A673 (cell line): ENCODE measurements around the gene WFDC10B. TPM values are rescaled to one million over a fixed set of nuclear protein-coding genes. Genes with fewer than 3 reads are reported as not detected.

ENCODE experiments used
- Bru-seq: library from RNA; stranded (reverse); fragments of 400-500 nt; gene quantifications from one replicate; lab custom pipeline; 2021; lab: Mats Ljungman, UMichigan
- BruChase-seq, 2 experiments: library from RNA; stranded (reverse); fragments of 400-500 nt; gene quantifications; one replicate each; lab custom pipeline; 2021; lab: Mats Ljungman, UMichigan
- BruUV-seq: library from RNA; stranded (reverse); fragments of 400-500 nt; replicated peaks from 2 replicates; lab custom pipeline; 2021; lab: Mats Ljungman, UMichigan
- CTCF ChIA-PET: fragments of 300-600 bp; sonication (Branson Sonifier 250); formaldehyde crosslinking; loops from one replicate; lab custom pipeline; 2022; ENCODE audit warnings: antibody characterized with exemption; lab: Charles Lee
- POLR2A ChIA-PET: fragments of 300-600 bp; sonication (Branson Sonifier 250); formaldehyde crosslinking; loops from one replicate; lab custom pipeline; 2022; ENCODE audit warnings: antibody characterized with exemption; ENCODE audit not compliant: low non-redundant PET; lab: Charles Lee
- DNase-seq: peaks from one replicate; pipeline ENCODE4 v3.0.0-alpha.2; 2015; ENCODE audit warnings: low spot score
- H3K27ac ChIP-seq: fragments of 200-600 bp; sonication (generic); 2 replicates; pipeline ENCODE4 v1.5.1; 2016; ENCODE audit warnings: mixed run types, low read depth, mild to moderate bottlenecking, mixed read lengths, antibody characterized with exemption, low read length; ENCODE audit not compliant: poor library complexity, severe bottlenecking
- H3K27me3 ChIP-seq: fragments of 200-600 bp; sonication (generic); replicated peaks from 2 replicates; pipeline ENCODE4 v1.6.1; 2017; ENCODE audit warnings: mixed run types, low read depth, mild to moderate bottlenecking, mixed read lengths, antibody characterized with exemption, low read length; ENCODE audit not compliant: insufficient read depth, poor library complexity
- H3K36me3 ChIP-seq: fragments of 200-600 bp; sonication (generic); 2 replicates; pipeline ENCODE4 v1.6.1; 2016; ENCODE audit warnings: mixed run types, mild to moderate bottlenecking, mixed read lengths, antibody characterized with exemption, low read length; ENCODE audit not compliant: insufficient read depth, poor library complexity, severe bottlenecking
- H3K4me1 ChIP-seq: fragments of 200-600 bp; sonication (generic); 2 replicates; pipeline ENCODE4 v1.6.1; 2017; ENCODE audit warnings: mixed run types, mild to moderate bottlenecking, mixed read lengths, antibody characterized with exemption, low read length; ENCODE audit not compliant: insufficient read depth, poor library complexity, severe bottlenecking
- H3K4me3 ChIP-seq: fragments of 200-600 bp; sonication (generic); 2 replicates; pipeline ENCODE4 v1.5.1; 2016; ENCODE audit warnings: low read depth, mixed run types, mild to moderate bottlenecking, mixed read lengths, low read length; ENCODE audit not compliant: poor library complexity, severe bottlenecking
- H3K9me3 ChIP-seq: fragments of 200-600 bp; sonication (generic); 2 replicates; pipeline ENCODE4 v1.6.1; 2016; ENCODE audit warnings: mixed run types, low read depth, mild to moderate bottlenecking, mixed read lengths, antibody characterized with exemption, low read length; ENCODE audit not compliant: poor library complexity, severe bottlenecking
- EZH2 ChIP-seq: fragments of 200-600 bp; sonication (generic); IDR thresholded peaks from 2 replicates; pipeline ENCODE4 v1.6.1; 2017; ENCODE audit warnings: borderline replicate concordance, low read depth, mild to moderate bottlenecking, mixed read lengths, antibody characterized with exemption, low read length; ENCODE audit not compliant: poor library complexity, severe bottlenecking
- intact Hi-C: fragments of 100-400 bp; cut with micrococcal nuclease; formaldehyde crosslinking; loops from one replicate; pipeline ENCODE4 v1.10.0; 2022; ENCODE audit not compliant: unreplicated experiment
- long read RNA-seq: library from polyadenylated mRNA; stranded (forward); transcript quantifications from one replicate; pipeline ENCODE4 v2.0.0, GENCODE V29; 2022
- total RNA-seq: library from RNA; stranded (reverse); gene quantifications from 2 replicates; pipeline ENCODE4 v1.2.3, GENCODE V29; 2021
- TF ChIP-seq, protein P1 (sequence below): fragments of 300-800, 200-600 bp; sonication (generic); conservative IDR thresholded peaks from 2 replicates; pipeline ENCODE4 v1.5.1; 2017; ENCODE audit warnings: low read depth, mild to moderate bottlenecking, antibody characterized with exemption, low read length, moderate library complexity, mixed read lengths

WFDC10B gene
- total RNA-seq, result not detected in 2 replicates
- percentile 4 among the genes with signal in this experiment for Bru-seq, nascent RNA
- percentile 10 among the genes with signal in this experiment for BruChase-seq, experiment 1, labeled RNA remaining after a 2-hour chase
- BruChase-seq, experiment 2, labeled RNA remaining after a 6-hour chase, result percentile 11 among the genes with signal in this experiment
- long read RNA-seq, result 0 reads

DNA sequence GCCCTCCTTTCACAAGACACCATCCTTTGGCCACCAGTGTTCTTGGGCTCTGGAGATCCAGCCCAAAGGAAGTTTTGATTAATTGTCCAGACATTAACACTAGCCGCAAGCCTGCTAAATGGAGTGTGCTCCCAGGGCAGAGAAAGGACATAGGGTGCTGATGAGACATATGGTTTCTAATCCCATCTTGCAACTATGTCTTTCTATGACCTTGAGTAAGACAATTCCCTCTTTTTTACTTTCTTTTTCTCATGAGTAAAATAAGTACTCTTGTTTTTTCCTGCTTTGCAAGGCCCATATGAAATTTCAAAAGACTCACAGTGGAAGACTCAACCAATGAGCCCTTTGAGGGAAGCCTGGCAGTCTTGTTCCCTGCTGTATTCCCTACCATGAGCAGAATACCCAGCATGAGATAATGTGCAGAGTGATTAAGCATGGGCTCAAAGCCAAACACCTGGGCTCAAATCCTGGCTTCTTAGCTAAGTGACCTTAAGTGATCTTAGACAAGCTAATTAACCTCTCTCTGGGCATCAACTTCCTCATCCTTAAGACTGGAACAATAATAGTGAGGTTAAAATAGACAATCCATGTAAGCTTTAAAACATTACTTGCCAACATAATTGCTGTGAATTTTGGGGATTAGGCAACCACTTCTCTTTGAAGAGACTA lies at the start of gene WFDC10B:
TSS of gene WFDC10B (minus strand) at position 51 of the 669 bp plus-strand sequence. CDS start 19,027 bp downstream, outside the sequence.
- Histone ChIP-seq H3K9me3 (no peaks in the 10 kb centered on the region), H3K4me3 (no peak within 1 kb of the TSS), H3K27me3 (peaks cover 23% of the 10 kb centered on the region), H3K36me3 (no peaks in the 10 kb centered on the region), H3K4me1 (no peaks in the 10 kb centered on the region), H3K27ac (no peak within 1 kb of the TSS)
- no TSS peak for BruUV-seq
- intact Hi-C loops, result no loop called here
- POLR2A ChIA-PET, result no interaction called here
- no peak for DNase-seq
- no peak for TF ChIP-seq EZH2
- TF ChIP-seq, protein P1, sequence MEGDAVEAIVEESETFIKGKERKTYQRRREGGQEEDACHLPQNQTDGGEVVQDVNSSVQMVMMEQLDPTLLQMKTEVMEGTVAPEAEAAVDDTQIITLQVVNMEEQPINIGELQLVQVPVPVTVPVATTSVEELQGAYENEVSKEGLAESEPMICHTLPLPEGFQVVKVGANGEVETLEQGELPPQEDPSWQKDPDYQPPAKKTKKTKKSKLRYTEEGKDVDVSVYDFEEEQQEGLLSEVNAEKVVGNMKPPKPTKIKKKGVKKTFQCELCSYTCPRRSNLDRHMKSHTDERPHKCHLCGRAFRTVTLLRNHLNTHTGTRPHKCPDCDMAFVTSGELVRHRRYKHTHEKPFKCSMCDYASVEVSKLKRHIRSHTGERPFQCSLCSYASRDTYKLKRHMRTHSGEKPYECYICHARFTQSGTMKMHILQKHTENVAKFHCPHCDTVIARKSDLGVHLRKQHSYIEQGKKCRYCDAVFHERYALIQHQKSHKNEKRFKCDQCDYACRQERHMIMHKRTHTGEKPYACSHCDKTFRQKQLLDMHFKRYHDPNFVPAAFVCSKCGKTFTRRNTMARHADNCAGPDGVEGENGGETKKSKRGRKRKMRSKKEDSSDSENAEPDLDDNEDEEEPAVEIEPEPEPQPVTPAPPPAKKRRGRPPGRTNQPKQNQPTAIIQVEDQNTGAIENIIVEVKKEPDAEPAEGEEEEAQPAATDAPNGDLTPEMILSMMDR, result no peak
- CTCF ChIA-PET, result no interaction called here

DNA sequence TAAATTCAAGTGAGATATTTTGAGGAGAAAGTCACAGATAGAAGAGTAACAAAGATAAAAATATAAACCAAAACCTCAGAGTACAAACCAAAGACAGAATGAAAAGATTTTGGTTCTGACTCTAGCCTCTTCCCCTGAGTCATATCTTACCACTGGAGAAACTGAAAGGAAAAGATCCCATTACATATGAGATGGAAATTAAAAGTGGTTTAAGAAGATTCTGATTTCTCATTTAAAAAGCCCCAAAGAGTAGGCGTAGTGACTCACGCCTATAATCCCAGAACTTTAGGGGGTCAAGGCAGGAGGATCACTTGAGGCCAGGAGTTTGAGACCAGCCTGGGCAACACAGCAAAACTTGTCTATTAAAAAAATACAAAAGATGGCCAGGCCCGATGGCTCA lies 47.9 kb upstream of the WFDC10B start:
- H3K27me3 ChIP-seq, result peaks cover 14% of the 10 kb centered on the region
- CTCF ChIA-PET, result no interaction called here
- TF ChIP-seq, protein P1, result no peak
- DNase-seq, result no peak
- no peaks in the 10 kb centered on the region for H3K9me3 ChIP-seq
- no peak overlapping the region for H3K27ac ChIP-seq
- BruUV-seq, result no TSS peak
- no peaks in the 10 kb centered on the region for H3K4me1 ChIP-seq
- no peaks in the 10 kb centered on the region for H3K36me3 ChIP-seq
- no peak overlapping the region for H3K4me3 ChIP-seq
- intact Hi-C loops, result no loop called here
- POLR2A ChIA-PET, result no interaction called here

DNA sequence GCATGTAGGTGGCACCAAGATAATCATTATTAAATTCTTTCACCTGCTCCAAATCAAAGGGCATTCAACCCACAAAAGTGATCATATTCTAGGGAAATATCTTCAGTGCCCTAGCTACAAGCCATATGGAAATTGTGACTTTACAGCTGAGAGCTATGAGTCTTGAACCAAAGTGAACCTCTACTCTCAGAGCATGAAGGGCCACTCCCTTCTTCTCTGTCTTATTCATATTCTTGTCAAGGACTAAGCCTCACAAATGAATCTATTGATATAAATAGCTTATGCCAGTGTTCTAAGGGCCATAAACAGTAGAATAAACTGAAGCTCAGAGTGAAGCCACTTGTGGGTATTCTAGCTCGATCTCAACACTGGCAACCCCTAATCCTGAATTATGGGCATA lies 46.9 kb upstream of the WFDC10B start:
- TF ChIP-seq EZH2, result no peak
- TF ChIP-seq, protein P1, result no peak
- Histone ChIP-seq H3K4me3 (no peak overlapping the region), H3K9me3 (no peaks in the 10 kb centered on the region), H3K4me1 (no peaks in the 10 kb centered on the region), H3K27me3 (peaks cover 20% of the 10 kb centered on the region), H3K27ac (no peak overlapping the region), H3K36me3 (no peaks in the 10 kb centered on the region)
- no peak for DNase-seq
- BruUV-seq, result no TSS peak
- intact Hi-C loops, result no loop called here
- POLR2A ChIA-PET, result no interaction called here
- CTCF ChIA-PET, result no interaction called here
